Gastroesophageal sphincter (tissue), 4 donors: ENCODE results near the gene UTP11. TPM values are rescaled to one million over a fixed set of nuclear protein-coding genes. Genes with fewer than 3 reads are reported as not detected.

ENCODE experiments used
- ATAC-seq: fragments of 150-250 bp; one replicate; pipeline ENCODE4 v1.9.1; 2016; ENCODE audit warnings: mild to moderate bottlenecking, moderate library complexity
- H3K27ac ChIP-seq, 4 donors: fragments of 200-600 bp; sonication (generic) in 3 of 4; 1 replicate in 3 of 4; 2 replicates in 1 of 4; pipeline ENCODE4 v1.5.1; 2016 to 2019
- H3K27me3 ChIP-seq: fragments of 200-600 bp; sonication (generic); one replicate; pipeline ENCODE4 v1.5.1; 2019
- H3K36me3 ChIP-seq, 2 donors: fragments of 200-600 bp; sonication (generic); one replicate each; pipeline ENCODE4 v1.5.1; 2019; ENCODE audit warnings: control low read depth in 1 of 2
- H3K4me1 ChIP-seq, 3 donors: fragments of 200-600 bp; sonication (generic); 1 replicate in 2 of 3; 2 replicates in 1 of 3; pipeline ENCODE4 v1.5.1; 2016 to 2019; ENCODE audit warnings: control low read depth in 2 of 3
- H3K4me3 ChIP-seq, 2 donors: fragments of 200-600 bp; sonication (generic); one replicate each; pipeline ENCODE4 v1.5.1; 2019; ENCODE audit warnings: mild to moderate bottlenecking in 1 of 2, moderate library complexity in 1 of 2
- H3K9me3 ChIP-seq, 3 donors: fragments of 200-600 bp; sonication (generic); one replicate each; pipeline ENCODE4 v1.5.1; 2017 to 2019; ENCODE audit warnings: control low read depth in 2 of 3
- CTCF ChIP-seq, 4 experiments: fragments of 200-600 bp in 2 of 4; fragments of 450-650 bp in 2 of 4; sonication (generic) in 1 of 4; IDR thresholded peaks; one replicate each; pipeline ENCODE4 v1.5.1; 2017 to 2019; ENCODE audit warnings: antibody characterized with exemption in 4 of 4, mild to moderate bottlenecking in 2 of 4, moderate library complexity in 2 of 4
- EP300 ChIP-seq: sonication (generic); formaldehyde crosslinking; IDR thresholded peaks from one replicate; pipeline ENCODE4 v1.6.1; 2017; ENCODE audit warnings: antibody characterized with exemption, mild to moderate bottlenecking
- POLR2A ChIP-seq, 2 donors: fragments of 450-650 bp; IDR thresholded peaks; one replicate each; pipeline ENCODE4 v1.6.1; 2017; ENCODE audit warnings: antibody characterized with exemption in 2 of 2, mild to moderate bottlenecking in 2 of 2, moderate library complexity in 1 of 2
- POLR2AphosphoS5 ChIP-seq: sonication (generic); formaldehyde crosslinking; IDR thresholded peaks from one replicate; pipeline ENCODE4 v1.6.1; 2017; ENCODE audit warnings: antibody characterized with exemption
- WGBS, 2 donors: methylation state at CpG; one replicate each; pipeline ENCODE4 v1.1.5; 2018; ENCODE audit warnings: low coverage in 1 of 2; 5-methylcytosine and 5-hydroxymethylcytosine counted together
- total RNA-seq, 4 donors: library from RNA; depleted of rRNA; stranded (reverse); fragments of >200 nt; gene quantifications; one replicate each; pipeline ENCODE4 v1.1.0, GENCODE V29; 2016

UTP11 gene
- total RNA-seq, 4 donors from 2014 or later = 50.7 to 79.2 (median 59.8) TPM

- Histone ChIP-seq H3K4me1 (peaks cover under 1 to 66% (median 34%) of the 10 kb centered on the region in 3 donors), H3K4me3 (peak overlapping the region; percentile 48 to 62), H3K36me3 (peaks cover 0 to 19% of the 10 kb centered on the region in 2 donors), H3K27ac (peak overlapping the region; percentile 83 to 95 (median 92)), H3K9me3 (no peaks in the 10 kb centered on the region), H3K27me3 (no peaks in the 10 kb centered on the region)
- ATAC-seq = peak; percentile 74
- TF ChIP-seq EP300 = no peak
- peak; percentile 25 to 39 for TF ChIP-seq POLR2A (IDR thresholded peaks at IDR 0.05)
- peak in 1 of 4 experiments; percentile 10 for TF ChIP-seq CTCF (IDR thresholded peaks at IDR 0.05)
- TF ChIP-seq POLR2AphosphoS5 = peak; percentile 94
- 1 to 2% methylated on average over 7 to 12 of the region's 46 CpGs for WGBS, 2 donors
Measured at GRCh38 chr1:37995751-37996345, 16.7 kb upstream of the UTP11 start.

GRCh38 chr1:37997256-37998088 is 15.1 kb upstream of the UTP11 start:
- Histone ChIP-seq H3K27ac (peak overlapping the region; percentile 83 to 95 (median 92)), H3K9me3 (no peaks in the 10 kb centered on the region), H3K4me3 (no peak overlapping the region), H3K4me1 (peaks cover 7 to 82% (median 48%) of the 10 kb centered on the region in 3 donors), H3K27me3 (no peaks in the 10 kb centered on the region), H3K36me3 (peaks cover 0 to 19% of the 10 kb centered on the region in 2 donors)
- WGBS, 2 donors = 66 to 95% methylated on average over 3 to 11 of the region's 25 CpGs
- ATAC-seq = no peak
- no peak for TF ChIP-seq EP300
- TF ChIP-seq POLR2AphosphoS5 = no peak
- no peak for TF ChIP-seq POLR2A (IDR thresholded peaks at IDR 0.05)
- TF ChIP-seq CTCF (IDR thresholded peaks at IDR 0.05) = no peak

GRCh38 chr1:37998089-37998808 is 14.3 kb upstream of the UTP11 start:
- Histone ChIP-seq H3K9me3 (no peaks in the 10 kb centered on the region), H3K27ac (peak overlapping the region in 3 of 4 donors; percentile 90 to 95 (median 95)), H3K4me1 (peaks cover 7 to 90% (median 54%) of the 10 kb centered on the region in 3 donors), H3K27me3 (no peaks in the 10 kb centered on the region), H3K36me3 (peaks cover 0 to 19% of the 10 kb centered on the region in 2 donors), H3K4me3 (no peak overlapping the region)
- TF ChIP-seq EP300 = no peak
- no peak for TF ChIP-seq POLR2AphosphoS5
- no peak for TF ChIP-seq POLR2A (IDR thresholded peaks at IDR 0.05)
- TF ChIP-seq CTCF (IDR thresholded peaks at IDR 0.05) = no peak
- 57 to 75% methylated on average over 1 to 9 of the region's 9 CpGs for WGBS, 2 donors
- ATAC-seq = no peak

- WGBS, 2 donors = 79% methylated on average over 5 of the region's 16 CpGs; no CpG with 5 or more reads in 1 of the 2 donors
- Histone ChIP-seq H3K27ac (peak overlapping the region; percentile 75 to 95 (median 92)), H3K9me3 (no peaks in the 10 kb centered on the region), H3K4me3 (no peak overlapping the region), H3K36me3 (peaks cover 0 to 19% of the 10 kb centered on the region in 2 donors), H3K27me3 (no peaks in the 10 kb centered on the region), H3K4me1 (peaks cover 7 to 97% (median 61%) of the 10 kb centered on the region in 3 donors)
- no peak for ATAC-seq
- TF ChIP-seq POLR2AphosphoS5 (no peak), EP300 (no peak), CTCF (IDR thresholded peaks at IDR 0.05) (no peak), POLR2A (IDR thresholded peaks at IDR 0.05) (no peak)
Measured at GRCh38 chr1:37998913-37999429, 13.6 kb upstream of the UTP11 start.
